Fibroblast of the aortic adventitia (primary cell): ENCODE measurements around the gene PARVB. TPM values are rescaled to one million over a fixed set of nuclear protein-coding genes. Genes with fewer than 3 reads are reported as not detected.
A peak's percentile ranks its signal among the peaks of the same experiment; 100 is the strongest.

Experiments used
- DNase-seq: peaks from one replicate; pipeline ENCODE4 v3.0.0-alpha.2; 2010; ENCODE audit warnings: low read depth
- H3K4me3 ChIP-seq: 2 replicates; pipeline ENCODE4 v1.5.1; 2011; ENCODE audit warnings: low read depth, mild to moderate bottlenecking, control low read depth, low read length, moderate library complexity
- total RNA-seq: library from RNA; depleted of rRNA; stranded (reverse); fragments of >200 nt; gene quantifications from 2 replicates; pipeline ENCODE4 v1.2.3, GENCODE V29; 2012; ENCODE audit warnings: low replicate concordance
- TF ChIP-seq, protein P1 (sequence below): IDR thresholded peaks from 2 replicates; pipeline ENCODE4 v1.5.1; 2011; ENCODE audit warnings: mild to moderate bottlenecking, low read length, control low read depth, inconsistent platforms; ENCODE audit not compliant: insufficient read depth

Gene PARVB
- total RNA-seq, 1 donor, result 30.6 TPM

DNA sequence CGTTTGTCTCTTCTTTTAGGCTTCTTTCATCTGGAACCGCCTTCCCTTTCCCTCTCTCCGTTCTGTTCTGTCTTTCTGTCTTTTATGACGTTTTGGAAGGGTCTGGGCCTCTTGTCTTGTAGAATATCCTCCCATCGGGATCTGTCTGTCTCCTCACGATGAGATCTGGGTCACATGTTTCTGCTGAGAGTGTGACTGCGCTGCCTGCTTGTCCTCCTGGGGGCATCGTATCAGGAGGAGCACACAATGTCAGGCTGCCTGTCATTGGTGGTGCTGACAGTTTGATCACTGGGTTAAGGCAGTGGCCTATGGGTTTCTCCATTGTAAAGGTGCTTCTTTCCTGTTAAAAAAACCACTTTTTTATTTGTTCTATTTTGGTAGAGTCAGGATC lies 96.2 kb downstream of the PARVB start:
- DNase-seq, result no peak
- H3K4me3 ChIP-seq, result no peak overlapping the region
- TF ChIP-seq, protein P1, sequence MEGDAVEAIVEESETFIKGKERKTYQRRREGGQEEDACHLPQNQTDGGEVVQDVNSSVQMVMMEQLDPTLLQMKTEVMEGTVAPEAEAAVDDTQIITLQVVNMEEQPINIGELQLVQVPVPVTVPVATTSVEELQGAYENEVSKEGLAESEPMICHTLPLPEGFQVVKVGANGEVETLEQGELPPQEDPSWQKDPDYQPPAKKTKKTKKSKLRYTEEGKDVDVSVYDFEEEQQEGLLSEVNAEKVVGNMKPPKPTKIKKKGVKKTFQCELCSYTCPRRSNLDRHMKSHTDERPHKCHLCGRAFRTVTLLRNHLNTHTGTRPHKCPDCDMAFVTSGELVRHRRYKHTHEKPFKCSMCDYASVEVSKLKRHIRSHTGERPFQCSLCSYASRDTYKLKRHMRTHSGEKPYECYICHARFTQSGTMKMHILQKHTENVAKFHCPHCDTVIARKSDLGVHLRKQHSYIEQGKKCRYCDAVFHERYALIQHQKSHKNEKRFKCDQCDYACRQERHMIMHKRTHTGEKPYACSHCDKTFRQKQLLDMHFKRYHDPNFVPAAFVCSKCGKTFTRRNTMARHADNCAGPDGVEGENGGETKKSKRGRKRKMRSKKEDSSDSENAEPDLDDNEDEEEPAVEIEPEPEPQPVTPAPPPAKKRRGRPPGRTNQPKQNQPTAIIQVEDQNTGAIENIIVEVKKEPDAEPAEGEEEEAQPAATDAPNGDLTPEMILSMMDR, result no peak

DNA sequence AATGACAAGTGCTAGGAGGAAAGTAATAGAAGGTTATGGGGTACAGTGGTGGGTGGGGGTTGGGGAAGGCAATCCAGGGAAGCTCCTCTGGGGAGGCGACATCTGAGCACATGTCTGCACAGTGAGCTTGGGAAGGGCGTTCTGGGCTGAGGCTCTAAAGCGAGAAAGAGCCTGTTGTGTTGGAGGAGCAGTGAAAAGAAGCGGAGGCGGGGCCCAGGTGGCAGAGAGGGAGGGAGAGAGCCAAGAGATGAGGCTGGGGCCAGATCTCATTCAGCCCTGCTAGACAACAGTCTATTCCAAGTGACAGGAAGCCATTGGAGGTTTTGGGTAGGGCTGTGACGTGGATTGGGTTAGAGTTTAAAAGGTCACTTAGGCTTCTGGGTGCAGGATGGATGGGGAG lies 101.3 kb downstream of the PARVB start:
- TF ChIP-seq, protein P1, result no peak
- no peak overlapping the region for H3K4me3 ChIP-seq
- DNase-seq, result no peak

- no peak overlapping the region for H3K4me3 ChIP-seq
Observed at GRCh38 chr22:44126807-44127206, 102.7 kb downstream of the PARVB start.

GRCh38 chr22:44127356-44127755 lies 103.3 kb downstream of the PARVB start:
- TF ChIP-seq, protein P1, result no peak
- peak; percentile 70 for DNase-seq
- no peak overlapping the region for H3K4me3 ChIP-seq

More at GRCh38 chr22:44126807-44127206, 102.7 kb downstream of the PARVB start:
- TF ChIP-seq, protein P1, result no peak
- DNase-seq, result no peak

- TF ChIP-seq, protein P1, result no peak
- DNase-seq, result no peak
Observed at GRCh38 chr22:44128958-44129618, 105.0 kb downstream of the PARVB start.

DNA sequence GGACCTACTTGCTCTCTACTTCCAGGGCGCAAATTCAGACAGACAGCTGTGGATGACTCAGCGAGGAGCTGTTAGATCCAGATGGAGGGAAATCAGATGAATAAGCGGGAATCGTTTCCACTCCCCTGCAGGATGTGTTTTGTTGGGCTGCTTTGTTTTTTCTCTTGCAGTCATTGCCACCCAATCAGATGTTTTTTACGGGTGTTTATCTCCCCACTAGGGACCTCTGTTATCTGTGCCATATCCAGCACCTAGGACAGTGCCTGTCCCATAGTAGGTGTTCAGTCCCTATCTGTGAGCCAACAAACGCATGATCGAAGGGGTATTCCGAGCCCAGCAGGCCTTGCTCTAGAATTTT lies 105.5 kb downstream of the PARVB start:
- TF ChIP-seq, protein P1, result no peak
- DNase-seq, result no peak
- H3K4me3 ChIP-seq, result no peak overlapping the region

More at GRCh38 chr22:44128958-44129618, 105.0 kb downstream of the PARVB start:
- no peak overlapping the region for H3K4me3 ChIP-seq
